ENCODE measurements around the gene TAX1BP3.

The TAX1BP3 gene

DNA sequence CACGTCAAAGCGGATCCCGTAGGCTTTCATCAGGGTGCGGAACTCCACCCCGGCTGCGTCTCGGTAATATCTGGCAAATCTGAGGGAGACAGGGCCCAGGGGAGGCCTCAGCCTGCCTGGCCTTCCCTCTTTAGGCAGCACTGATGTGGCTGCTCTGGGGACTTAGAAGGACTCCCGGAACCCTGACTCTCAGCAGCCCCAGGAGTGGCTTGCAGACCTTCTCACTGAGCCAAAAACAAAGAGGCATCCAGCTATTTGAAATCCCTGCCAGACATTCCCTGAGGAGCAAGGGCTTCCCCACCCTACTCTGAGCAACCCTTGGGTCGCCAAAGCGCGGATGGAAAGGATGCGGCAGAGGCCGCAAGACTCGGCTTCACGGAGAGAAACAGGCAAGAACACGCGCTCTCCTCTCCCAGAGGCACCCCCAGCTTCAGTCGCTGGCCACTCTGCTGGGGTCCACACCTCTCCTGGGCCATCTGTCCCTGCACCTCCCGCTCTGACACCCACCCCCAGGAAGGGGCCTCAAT lies 19.7 kb upstream of the TAX1BP3 start:
- no peak for DNase-seq (ENCODE audit: low read depth)

DNA sequence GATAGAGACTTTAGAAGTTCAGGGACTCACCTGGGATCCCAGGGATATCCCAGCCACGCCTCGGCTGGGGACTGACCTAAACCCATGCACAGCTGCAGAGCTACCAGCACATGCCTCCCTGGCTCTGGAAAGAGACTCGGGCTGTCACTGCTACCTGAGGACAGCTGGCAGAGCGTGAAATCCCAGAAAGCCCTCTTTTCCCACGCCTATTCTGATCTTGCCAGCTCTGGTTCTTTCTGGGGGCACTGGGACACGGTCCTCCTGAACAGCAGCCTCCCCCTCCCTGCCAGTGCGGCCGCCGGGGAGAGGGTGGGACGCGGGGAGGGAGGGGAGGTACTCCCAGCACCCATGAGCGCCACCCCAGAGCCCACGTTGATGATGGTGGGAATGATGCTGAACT lies 16.8 kb upstream of the TAX1BP3 start:
- DNase-seq (ENCODE audit: low read depth): no peak

DNA sequence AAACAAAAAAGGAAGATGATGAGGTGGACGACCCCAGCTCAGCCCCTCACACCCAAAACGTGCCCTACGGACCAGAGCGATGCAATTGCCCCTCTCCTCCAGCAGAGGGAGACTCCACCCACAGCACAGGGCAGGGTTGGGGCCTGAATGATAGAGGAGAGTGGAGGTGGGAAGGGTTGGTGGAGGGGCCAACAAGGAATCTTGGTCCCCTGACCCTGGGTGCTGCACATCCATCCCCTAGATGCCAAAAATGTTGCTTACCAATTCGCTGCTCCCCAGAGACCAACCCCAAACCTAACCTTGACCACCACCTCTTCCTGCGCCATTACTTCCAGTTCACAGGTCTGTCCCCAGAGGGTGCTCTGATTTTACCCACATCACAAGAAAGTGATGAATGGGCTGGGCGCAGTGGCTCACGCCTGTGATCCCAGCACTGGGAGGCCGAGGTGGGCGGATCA lies 14.7 kb upstream of the TAX1BP3 start:
- no peak for DNase-seq (ENCODE audit: low read depth)

DNA sequence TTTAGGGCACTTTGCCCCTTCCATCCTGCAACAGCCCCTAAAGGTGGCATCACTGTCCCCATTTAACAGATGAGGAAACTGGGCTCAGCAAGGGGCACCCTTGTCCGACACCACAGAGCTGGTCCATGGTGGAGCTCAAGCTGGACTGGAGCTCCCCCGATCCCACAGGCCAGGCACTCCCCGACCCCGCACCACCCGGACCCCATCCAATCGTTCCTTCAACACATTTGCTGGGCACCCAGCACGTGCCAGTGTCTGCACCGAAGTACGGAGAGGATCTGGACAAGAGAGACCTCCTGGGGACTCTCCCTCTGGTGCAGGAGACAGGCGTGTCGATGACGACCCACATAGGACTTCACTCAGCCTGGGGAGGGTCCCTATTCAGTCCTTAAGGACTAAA lies 13.7 kb upstream of the TAX1BP3 start:
- DNase-seq (ENCODE audit: low read depth): no peak

DNA sequence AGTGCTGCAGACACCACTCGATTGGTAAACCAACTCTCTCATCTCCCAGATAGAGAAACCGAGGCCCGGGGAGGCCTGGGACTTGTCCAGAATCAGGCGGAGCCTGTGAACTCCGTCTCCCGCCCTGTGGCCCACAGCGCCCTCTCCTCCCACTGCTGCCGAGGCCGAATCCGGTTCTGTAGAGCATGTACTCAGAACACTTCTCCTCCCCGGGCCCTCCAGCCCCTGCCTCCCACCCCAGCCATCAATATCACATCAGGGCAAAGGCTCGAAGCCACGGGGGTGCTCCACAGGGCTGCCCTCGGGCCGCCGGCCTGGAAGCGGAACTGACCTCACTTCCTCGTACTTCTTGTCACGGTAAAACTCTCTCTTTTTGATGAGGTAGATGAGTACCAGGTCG lies 13.2 kb upstream of the TAX1BP3 start:
- no peak for DNase-seq (ENCODE audit: low read depth)

DNA sequence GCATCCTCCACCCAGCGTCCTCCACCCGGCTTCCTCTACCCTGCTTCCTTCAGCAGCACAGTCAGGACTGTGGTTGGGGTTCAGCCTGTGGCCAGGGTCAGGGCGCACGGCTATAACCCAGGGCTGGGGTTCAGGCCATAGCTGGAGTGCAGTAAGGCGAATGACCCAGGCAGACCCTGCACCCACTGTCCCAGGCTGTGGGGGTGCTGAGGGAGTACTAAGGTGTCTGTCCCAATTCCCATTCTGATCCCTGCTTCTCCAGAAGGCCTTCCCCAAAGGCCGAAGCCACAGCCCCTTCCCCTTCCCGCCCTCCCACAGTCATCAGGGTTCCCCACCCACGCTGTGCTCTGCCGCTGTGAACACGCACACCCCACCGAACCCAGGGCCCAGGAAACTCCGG lies 12.7 kb upstream of the TAX1BP3 start:
- no peak for DNase-seq (ENCODE audit: low read depth)

DNA sequence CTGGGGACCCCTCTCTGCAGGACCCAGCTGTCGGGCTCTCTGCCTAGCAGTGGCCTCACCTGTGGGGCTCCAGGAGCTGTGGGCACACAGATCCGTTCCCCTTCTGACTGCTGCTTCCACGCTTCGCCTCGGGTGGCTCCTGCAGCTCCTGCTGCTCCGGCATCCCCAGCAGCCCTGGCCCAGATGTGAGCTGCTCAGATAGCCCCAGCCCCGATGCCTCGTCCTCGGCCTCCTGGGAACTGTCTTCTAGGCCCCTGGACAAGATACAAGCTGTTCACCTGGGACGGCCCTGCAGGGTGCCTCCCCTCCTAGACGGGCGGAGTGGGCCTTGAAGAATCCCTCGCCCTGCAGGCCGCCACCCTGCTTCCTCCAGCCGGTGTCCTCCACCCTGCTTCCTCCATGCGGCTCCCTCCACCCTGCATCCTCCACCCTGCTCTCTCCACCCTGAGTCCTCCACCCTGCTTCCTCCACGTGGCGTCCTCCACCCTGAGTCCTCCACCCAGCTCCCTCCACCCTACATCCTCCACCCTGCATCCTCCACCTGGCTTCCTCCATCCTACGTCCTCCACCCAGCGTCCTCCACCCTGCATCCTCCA lies 11.3 kb upstream of the TAX1BP3 start:
- no peak for DNase-seq (ENCODE audit: low read depth)

DNA sequence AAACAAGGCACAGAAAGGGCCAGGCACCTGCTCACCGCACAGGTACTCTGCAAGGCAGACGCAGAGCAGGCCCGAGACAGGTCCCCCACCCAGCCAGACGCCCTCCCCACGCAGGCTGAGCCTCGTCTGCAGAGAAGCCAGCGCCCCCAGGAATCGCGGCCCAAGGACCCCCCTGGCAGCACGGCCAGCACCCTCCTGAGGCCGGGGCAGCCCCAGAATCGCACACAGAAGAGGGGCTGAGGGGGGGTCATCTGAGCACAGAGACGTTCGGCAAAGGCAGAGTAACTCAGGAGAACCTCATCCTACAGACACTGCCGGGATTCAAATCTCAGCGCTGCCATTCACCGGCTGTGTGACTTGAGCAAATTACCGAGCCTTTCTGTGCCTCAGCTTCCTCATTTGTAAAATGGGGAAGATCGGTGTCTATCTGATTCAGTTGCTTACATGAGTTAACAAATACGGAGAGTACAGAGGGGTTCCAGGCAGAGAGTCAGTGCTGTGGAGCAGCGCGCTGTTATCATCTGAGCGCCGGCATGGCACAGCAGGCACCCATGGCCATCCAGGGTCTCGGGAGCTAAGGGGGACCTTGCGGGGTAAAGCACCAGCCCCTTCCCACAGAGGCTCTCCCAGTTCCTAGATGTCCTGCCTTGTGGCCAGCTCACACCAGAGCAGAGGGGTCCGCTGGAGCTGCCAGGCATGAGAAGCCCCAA lies 10.6 kb upstream of the TAX1BP3 start:
- no peak for DNase-seq (ENCODE audit: low read depth)

DNA sequence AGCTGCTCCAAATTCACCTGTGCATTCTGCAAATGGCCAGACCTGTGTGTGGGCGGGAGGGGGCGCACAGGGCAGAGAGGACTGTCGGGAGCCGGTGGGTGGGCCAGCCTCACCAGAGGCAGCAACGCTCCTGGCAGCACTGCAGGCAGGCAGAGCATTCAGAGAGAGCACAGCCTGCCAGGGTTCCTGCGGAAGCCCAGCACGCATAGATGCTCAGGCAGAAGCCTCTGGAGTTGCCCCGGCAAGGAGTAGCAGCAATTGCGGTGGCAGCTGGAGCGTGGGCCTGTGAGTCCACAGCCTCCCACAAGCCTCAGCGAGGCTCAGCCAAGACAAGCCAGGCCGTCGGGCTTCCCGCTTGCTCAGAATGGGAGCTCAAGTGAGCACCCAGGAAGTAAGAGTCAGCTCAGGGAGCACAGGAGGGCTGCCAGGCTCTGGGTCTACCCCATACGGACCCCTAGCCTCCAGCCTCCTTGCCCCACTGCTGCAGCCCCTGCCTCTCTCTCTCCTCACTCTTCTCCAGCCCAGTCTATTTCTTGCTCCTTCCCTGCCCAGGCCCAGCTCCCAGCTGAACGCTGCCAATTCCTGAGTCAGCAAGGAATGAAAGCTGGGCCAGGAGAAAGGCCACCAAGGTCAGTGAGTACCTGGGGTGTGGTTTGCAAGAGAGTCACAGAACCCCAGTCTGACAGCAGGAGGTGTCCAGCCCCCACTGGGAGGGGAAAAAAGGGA lies 9.9 kb upstream of the TAX1BP3 start:
- DNase-seq (ENCODE audit: low read depth): no peak

DNA sequence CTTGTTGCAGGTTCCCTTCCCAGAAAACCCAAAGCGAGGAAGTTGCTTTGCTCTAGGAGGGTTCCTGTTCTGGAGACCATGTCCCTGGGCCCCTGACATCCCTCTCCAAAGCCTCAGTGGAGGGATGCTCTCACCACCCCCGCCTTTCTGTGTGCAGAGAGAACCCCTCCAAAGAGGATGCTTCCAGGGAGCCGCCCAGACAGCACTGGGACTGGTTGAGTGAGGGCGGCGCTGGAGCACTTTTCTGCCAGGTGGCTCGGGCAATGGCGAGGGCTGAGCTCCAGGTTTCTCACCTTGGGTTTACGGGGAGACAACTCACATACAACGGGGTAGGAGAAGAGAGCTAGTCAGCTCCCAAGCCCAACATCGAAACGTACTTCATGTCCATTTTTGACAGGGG lies 7.5 kb upstream of the TAX1BP3 start:
- no peak for DNase-seq (ENCODE audit: low read depth)

DNA sequence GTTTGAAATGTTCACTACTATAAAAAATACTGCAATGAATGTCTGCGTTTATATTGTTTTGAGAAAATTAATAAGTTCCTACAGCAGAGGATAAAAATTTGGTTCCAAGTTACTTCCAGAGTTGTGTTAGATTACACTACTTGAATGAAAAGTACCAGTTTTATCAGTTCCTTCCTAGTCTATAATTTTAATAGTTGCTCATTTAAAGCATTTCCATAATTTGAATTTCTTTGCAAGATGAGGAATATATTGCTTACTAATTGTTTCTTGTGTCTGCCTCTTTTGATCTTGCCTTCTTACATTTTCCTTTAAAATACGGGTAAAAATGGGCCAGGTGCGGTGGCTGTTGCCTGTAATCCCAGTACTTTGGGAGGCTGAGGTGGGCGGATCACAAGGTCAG lies 4.2 kb upstream of the TAX1BP3 start:
- no peak for DNase-seq (ENCODE audit: low read depth)

DNA sequence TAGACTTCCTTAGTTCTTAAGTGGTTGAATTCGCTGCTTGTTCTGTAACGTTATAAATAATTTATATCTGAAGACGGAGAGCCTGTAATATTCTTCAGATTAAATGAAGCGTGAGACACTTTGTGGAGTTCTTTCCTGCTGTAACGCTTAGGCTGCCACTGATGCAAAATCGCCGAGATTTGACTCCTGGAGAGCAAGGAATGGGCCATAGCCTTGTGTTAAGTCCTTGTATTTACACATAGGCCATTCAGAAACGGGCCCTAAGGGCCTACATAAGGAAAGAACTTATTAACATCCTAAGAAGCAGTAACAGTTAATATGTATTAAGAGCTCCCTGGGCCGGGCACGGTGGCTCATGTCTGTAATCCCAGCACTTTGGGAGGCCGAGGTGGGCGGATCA lies 1.2 kb upstream of the TAX1BP3 start:
- DNase-seq (ENCODE audit: low read depth): no peak

DNA sequence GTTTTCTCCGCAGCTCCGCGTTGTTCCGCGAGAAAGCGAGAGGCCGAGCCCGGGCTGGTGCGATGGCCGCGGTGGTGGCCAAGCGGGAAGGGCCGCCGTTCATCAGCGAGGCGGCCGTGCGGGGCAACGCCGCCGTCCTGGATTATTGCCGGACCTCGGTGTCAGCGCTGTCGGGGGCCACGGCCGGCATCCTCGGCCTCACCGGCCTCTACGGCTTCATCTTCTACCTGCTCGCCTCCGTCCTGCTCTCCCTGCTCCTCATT lies 638 bp upstream of the TAX1BP3 start:
- DNase-seq (ENCODE audit: low read depth): no peak

DNA sequence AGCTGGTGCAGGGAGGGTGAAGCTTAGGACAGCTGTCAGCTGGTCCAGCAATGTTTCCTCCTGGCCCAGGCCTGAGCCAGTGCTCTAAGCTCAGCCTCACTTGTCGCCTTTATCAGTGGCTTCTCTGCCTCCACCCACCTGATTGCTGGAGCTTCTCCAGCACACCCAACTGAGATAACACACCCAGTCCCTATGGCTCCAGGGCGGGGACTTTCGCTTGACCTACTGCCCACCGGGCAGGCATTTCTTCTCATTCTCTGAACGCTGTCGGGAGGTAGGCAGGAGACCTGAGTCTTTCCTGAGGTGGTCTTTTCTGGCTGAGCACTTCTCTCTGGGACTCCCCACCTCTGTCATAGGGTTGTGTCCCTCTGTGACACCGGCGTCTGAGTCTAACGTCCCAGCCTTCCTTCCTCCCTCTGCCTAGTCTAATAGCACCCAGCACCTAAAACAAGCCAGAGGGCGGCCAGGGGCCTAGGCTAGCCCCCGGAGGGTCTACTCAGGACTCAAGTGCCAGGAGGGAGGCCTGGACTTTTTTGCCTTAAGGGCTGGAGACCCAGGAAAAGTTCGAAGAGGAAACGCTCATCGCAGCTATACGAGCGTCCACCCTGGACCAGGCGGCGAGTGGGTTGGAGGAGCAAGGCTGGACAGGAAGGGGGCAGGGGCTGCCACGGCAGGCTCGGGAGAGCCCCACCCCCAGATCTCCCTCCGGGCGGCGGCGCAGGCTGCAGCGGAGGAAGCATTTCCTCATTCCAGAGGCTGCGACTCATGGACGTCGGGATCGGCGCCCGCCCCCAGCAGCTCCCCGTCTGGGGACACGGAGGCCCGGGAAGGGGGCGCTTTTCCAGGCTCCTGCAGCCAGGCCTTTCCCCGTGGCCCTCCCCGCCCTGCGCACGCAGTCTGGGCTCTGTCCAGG lies 756 bp downstream of the TAX1BP3 start:
- DNase-seq (ENCODE audit: low read depth): no peak

DNA sequence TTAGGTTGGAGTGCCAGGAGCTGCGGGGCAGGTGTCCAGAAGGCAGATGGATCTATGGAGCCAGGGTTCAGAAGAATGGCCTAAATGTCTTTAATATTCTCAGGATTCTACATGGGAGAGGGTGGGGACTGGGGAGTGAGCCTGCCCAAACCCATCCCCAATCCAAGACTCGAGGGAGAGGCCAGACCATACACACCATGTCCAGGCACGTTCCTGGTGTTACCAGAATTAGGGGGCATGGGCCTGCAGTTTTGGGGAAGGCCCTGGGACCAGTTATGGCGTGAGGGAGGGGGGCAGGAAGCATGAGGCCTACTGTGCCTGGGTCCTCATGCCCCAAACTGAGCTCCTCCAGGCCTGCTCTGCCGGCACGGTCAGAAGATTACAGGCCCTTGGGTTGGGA lies 1.9 kb downstream of the TAX1BP3 start:
- DNase-seq (ENCODE audit: low read depth): no peak

DNA sequence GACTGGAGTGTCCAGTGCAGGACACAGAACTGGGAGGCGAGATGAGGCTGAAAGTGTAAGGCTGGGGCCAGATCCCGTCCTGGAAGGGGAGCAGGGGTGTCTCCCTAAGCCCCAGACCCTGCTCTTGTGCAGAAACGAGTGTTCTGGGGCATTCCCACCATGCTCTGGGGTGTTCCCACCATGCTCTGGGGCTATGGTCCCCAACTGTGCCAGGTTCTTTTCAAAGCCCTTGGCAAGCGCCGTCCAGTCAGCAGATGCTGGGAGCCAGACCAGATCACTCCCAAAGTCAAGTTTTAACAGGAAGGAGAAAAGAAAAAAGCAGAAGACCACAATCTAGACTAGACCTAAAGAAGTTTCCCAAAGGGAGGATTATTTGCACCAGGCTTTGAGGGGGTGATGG lies 2.5 kb downstream of the TAX1BP3 start:
- DNase-seq (ENCODE audit: low read depth): no peak

DNA sequence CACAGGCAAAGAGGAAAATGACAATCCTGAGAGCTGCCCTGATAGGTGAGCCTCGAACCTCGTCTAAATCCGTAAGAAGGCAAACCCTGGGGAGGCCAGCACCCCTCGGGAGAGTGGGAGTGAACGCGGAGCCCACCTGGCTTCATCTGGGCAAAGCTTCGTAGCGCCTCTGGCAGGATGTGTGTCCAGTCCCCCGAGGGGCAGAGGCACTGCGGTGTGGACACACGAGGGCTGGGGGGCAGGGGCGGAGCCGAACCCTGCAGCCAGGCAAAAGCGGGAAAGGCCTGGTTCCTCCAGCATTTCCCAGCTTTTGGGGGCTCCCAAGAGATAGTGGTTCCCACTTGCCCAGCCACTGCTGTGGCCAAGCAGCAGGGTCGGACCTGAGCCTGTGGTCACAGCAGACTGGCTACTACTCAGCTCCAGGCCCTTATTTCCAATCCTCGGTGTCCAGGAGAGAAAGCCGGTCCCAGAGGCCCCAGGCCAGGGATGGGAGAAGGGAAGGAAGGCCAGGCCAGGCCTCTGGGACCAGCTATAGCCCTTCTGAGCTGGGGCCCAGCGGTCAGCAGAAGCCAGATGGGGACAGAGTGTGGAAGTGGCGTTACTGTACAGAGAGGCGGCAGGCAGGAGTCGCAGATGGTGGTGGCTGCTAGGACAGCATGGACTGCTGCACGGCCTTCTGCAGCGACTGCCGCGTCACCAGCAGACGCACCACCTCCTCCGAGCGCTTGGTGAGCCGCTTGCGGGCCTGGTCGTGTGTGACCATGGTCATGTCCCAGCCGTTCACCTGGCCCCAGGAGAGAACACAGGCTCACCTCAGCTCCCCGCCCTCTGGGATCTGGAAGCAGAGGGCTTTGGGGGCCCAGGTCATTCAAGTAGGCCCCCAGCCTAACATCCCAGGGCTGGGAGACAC lies 5.0 kb downstream of the TAX1BP3 start:
- no peak for DNase-seq (ENCODE audit: low read depth)

DNA sequence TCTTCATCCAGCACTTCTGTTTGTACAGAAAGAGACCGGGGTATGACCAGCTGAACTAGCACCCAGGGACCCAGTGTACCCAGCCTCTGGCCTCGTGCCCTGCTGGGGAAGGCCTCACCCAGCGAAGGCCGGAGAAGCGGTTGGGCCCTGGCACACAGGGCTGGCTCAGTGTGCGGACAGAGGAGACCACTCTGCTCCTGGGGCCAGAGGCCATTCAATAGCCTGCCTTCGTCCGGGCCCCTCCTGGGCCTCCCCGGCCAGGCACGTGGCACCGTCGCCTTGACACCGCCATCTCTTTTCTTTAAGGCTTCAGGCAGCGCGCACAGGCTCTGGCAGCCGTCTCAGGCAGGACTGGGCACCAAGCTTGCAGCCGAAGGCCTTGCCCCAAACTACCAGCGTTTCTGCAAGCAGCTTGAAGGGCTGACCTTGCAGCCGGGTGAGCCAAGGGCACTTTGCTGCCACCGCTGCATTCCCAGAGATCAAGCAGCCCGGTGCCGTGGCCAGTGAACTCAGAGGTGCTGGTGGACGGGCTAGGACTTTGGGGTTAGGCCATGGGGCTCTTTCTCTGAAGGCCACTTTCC lies 8.0 kb downstream of the TAX1BP3 start:
- DNase-seq (ENCODE audit: low read depth): no peak

DNA sequence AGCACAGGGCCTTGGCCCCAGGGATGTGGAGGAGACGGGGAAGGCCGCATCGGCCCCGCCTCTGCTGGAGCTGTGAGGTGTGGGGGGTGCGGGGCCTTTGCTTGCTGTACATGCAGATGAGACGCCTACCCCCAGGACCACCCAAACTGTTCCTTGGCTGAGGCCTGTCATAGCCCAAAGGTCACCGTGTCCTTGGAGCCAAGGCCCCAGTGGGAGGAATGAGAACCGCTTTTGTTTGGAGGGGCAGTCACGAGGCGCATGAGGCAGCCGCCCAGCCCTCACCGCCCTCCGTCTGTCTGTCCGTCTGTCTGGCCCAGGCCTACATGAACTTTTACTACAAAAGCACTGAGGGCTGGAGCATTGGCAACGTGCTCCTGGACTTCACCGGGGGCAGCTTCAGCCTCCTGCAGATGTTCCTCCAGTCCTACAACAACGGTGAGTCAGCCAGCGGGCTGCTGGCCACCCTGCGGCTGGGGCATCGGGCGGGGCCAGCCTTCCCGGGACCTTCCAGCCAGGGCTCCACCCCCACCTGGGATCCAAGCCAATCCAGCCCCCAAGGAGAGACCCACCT lies 8.8 kb downstream of the TAX1BP3 start:
- no peak for DNase-seq (ENCODE audit: low read depth)

DNA sequence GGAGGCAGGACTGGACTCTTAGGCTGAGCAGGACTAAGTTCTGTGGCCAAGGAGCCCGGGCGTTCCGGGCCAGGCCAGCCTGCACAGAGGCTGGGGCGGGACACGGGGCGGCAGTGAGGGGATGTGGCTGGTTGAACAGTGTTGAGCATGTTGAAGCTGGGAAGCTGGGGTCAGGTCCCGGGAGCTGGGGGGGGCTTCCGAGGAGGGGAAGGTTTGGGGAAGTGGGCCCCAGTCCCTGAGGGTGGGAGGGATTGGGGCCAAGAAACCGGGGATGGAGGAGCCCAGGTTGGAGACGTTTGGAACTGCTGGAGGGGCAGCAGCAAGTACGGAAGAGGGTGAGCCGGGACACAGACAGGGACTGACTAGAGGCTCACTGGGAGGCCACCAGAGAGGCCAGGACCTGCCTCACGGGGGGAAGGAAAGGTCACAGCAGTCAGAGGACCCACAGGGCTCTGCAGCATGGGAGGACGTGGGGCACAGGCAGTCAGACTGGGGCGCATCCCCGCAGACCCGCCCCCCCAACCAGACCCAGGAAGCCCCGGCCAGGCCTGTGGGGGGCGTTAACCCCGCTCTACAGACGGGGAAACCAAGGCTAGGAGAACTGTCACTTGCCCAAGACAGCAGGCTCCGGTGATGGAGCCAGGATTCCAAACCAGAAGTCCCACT lies 9.5 kb downstream of the TAX1BP3 start:
- no peak for DNase-seq (ENCODE audit: low read depth)

Data from stimulated activated CD8-positive, alpha-beta memory T cell treated with anti-CD3 and anti-CD28 coated beads, Interleukin-7, amount 100 ng/mL, for 24 hours (primary cell).